HG02943 (cell line): ENCODE measurements around the gene C4orf50.

Experiments used
- ATAC-seq: cut with Tn5 transposase; IDR thresholded peaks from one replicate; pipeline ENCODE4 v1.9.1; 2021; ENCODE audit warnings: mild to moderate bottlenecking, low read depth, moderate library complexity; ENCODE audit not compliant: unreplicated experiment

The C4orf50 gene

DNA sequence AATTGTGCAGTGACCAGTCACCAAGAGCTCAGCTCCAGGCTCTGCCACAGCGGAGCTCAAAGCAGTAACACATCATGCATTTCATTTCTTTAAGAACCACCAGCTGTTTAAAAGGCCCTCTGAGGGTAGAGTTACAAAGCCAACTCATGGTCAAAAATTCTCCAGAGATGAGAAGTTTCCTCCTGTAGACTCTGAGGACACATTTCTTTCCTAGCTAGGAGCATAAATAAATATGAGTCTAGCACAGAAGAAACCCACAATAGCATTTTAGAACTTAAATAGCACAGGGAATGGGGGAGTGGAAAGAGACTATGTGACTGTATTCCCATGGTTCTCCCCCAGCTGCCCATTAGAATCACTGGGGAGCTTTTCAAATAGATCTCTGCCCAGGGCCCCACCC lies 118.8 kb downstream of the C4orf50 start:
- no peak for ATAC-seq

DNA sequence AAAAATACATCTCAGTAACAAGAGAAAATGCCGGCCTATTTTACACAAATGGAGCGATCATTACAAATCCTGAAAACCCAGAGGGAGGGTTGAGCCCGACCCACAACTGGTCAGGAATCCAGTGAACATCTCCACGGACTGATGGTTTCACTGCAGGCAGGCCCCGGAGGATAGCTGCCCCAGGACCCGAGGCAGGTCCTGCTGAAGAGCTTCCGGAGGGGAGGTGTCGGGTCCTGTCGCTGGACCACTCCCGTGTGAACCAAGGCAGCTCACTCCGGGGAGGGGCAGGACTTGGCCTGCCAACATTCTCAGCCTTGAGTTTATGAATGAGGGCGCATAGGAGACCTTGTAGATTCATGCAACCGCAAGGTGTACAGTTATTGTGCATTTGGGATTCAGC lies 120.6 kb downstream of the C4orf50 start:
- ATAC-seq: no peak

DNA sequence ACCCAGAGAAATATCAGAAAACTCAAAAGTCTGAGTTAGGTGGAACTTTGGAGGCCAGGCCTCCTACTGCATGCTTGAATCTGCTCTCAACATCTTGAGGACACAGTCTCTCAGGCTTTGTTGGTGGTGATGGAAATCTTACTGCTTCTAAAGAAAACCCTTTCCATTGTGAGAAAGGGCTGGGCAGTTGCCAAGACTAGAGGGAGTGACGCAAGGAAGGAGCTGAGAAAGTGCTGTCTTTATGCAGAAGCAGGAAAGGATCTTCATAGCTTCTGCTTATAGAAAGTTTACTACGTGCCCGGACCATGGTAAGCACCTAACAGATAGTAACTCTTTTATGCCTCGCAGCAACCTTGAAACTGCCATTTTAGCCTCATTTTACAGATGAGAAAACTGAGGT lies 122.9 kb downstream of the C4orf50 start:
- ATAC-seq: no peak

DNA sequence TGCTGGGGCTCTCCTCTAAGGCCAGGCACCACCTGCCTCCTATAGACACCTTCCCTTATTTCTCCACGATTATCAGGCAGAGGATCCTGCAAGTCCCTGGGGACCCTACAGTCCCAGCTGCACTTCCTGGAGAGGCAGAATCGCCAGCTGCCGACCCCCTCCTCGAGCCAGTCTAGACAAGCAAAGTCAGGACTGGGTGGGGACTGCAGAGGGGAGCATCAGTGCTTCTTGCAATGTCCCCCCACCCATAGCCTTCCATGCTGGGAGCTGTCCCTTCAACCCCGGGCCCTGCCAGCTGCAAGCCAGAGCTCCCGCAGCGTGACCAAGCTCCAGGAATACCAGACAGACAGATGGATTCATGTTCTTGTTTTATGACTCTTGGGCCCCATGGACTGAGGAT lies 124.0 kb downstream of the C4orf50 start:
- no peak for ATAC-seq

DNA sequence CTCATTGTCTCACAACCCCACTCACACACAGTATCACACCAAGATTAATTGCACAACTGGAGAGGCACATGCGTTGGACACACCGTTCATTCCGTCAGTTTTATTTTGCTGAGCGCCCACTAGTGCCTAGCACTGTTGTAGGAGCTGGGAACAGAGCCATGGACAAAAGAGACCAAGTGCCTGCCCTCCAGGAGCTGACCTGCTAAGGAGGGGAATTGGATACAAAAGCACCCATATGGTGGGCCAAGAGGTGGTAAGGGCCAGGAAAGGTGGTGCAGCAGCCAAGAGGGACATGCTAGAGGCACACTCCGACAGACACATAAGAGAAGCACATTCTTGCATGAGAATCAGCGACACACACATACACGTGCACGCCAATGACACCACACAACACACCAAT lies 124.6 kb downstream of the C4orf50 start:
- no peak for ATAC-seq

DNA sequence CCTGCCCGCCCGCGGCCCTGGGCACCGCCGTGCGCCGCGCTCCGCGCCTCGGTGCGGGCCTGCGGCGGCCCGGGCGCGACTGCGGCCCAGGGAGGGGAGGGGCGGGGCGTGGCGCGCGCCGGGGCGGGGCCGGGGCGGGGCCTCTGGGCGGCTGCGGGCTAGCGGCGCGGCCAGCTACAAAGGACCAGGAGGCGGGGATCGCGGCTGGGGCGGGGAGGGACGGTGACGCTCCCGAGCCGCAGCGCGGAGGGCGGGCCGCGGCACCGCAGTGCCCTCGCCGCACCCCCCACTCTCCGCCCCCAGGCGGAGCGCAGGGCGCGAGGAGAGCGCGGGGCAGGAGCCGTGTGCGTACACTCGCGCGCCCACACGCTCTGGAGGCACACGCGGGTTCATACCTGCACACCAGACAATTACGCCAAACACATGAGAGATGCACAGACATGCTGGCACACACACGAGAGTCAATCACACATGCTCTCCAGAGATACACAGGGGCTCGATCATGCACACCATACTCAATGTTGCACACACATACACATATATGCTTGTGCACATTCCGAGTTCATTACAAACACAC lies 125.1 kb downstream of the C4orf50 start, which contains the start of gene CRMP1:
Gene CRMP1 (minus strand): TSS at position 83 of the 577 bp plus-strand sequence. CDS start 117 bp downstream, outside the sequence.
- no peak for ATAC-seq

DNA sequence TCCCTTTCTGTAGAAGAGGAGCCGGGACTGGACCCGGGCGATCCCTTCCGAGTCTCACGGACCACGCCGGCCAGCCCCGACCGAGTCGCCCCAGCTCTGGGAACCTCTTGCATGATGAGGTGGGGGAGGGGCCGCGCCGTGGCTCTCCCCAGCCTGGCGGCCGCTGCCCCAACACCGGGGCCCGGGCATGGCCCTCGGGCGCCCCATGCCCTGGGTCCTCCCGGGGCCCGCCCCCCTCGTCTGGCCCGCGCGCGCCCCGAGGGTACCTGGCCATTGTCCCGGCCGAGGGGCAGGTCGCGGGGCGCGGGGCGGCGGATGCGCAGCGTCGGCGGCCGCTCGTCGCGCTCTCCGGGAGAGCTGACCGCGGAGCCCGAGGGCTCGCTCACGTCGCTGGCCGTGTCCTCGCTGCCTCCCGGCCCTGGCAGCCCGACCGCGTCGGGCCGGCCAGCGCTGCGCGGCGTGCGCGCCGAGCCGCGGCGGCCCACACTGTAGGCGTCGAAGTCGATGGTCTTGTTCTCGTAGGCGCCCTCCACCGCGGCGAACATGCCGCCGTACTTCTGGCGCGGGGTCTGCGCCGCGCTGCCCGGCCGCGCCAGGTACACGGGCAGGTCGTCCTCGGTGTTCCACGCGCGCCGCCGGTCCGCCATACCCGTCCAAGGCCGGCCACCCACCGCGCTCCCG lies 125.8 kb downstream of the C4orf50 start:
- no peak for ATAC-seq

DNA sequence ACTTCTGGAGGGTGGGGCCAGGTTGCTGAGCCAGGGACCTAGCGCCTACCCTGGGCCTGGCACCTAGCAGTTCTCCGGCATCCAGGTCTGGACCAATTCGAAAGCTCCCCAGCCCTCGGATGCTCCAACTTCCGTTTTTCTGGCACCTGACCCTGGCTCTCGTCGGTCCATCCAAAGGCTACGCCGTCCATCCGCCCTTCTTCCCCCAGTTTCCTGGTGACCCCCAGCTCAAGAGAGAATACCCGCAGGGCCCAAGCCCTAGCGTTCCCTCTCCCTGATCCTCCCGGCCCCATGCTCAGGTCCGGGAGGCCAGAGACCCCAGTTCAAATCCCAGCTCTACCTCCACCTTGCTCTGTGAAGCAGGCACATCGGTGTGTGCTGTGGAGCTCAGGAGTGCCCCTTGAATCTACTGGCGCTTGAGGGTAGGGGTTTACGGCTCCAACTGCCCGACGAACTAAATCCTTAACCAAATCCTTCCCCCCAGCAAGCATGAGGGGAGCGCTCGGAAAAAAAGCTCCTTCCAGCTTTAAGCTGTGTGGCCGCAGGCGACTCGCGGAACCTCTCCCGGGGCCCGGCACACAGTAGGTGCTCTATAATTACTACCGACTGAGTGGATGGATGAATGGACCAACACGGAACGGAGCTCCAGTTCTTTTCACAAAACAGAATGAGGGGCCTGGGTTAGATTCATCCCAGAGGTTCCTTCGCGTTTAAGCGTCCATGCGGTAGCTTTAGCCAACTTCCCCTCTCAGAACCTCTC lies 126.5 kb downstream of the C4orf50 start:
- no peak for ATAC-seq

DNA sequence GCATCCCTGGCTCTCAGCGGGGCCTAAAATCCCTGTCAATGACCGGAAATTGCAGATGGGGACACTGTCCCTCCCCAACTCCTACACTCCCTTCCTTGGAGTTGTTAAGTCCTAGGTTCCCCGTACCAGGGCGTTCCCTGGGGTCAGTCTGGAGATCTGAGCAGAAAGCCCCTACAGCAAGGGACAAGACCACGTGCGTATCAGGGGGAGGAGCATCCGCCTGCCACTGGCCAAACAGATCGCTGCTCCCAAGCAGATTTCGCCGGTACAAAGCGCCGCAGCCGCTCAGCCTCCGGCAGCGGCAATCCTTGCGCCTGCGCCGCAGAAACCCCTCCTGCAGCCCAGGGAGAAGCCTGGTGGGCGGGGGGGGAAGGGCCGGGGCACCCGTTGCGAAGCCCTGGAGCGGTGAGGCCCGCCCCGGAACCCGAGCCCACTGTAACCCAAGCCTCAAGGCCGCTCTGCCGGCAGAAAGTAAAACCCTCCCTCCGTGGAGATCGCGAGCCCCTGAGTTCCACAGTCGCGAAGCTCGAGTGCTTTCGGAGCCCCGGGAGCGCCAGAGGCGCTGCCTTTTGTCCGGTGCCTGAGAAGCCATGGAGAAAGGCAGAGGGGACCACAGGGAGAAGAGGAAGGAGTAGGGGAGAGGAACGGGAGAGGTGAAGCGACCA lies 128.0 kb downstream of the C4orf50 start:
- ATAC-seq: no peak

DNA sequence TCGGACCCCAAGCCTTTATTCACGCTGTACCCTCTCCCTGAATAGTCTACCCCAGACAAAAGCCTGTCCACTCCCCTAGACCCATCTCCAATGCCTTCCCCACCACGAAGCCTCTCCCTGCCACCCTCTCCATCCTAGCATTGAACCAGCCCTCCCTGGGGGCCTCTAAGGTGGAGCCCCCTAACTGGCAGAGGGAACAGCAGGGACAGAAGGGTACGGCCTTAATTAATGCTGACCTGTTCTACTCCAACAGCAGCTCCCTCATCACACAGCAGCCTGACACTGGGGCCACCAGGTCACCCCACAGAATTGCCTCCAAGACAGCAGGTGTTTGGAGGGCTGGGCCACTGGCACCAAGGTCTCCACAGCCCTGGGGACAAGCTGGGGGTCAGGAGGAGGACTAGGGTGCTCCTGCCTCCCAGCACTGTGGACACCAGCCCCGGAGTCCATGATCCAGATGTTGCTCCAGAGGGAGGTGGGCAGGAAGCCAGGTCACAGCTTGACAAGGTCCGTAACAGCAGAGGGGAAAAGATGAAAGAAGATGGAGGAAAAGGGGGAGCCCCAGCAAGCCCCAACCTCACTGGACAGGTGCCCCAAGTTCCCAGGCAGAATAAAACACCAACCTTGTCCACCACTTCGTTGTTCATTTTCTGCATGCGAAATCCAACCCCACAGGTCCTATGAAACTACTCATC lies 129.1 kb downstream of the C4orf50 start:
- ATAC-seq: no peak

DNA sequence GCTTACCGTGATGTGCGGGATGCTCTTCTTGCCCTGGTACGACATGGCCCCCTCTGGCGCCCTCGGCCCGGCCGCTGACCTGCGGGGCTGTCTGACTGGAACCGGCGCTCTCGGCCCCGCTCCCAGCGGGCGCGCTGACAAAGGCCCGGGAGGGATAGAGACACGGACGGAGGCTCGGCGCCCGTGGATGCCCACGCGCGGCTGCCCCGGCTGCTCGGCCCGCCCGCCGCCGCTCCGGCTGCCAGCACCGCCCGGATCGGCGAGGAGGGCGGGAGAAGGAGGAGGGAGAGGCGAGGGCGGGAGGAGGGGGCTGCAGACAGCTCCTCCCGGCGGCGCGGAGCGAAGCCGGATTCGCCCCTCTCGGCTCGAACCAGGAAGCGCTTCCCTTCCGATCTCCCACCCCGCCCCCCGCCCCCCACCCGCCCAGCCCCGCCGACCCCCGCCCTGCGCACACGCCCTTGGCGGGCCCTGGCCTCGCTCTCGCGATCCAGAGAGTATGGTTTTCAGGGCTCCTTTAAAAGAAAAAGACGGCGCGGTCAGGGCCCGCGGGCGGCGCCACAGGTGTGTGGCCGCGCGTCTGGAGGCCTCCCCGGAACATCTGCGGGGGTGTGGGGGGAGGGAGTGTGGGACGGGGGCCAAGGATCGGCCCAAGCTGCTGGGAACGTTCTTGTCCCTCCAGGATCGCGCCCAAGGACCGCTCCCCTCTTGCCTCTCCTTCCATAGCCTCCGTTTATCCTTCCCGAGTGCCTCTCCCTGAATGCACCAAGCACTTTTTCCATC lies 129.8 kb downstream of the C4orf50 start:
- no peak for ATAC-seq

DNA sequence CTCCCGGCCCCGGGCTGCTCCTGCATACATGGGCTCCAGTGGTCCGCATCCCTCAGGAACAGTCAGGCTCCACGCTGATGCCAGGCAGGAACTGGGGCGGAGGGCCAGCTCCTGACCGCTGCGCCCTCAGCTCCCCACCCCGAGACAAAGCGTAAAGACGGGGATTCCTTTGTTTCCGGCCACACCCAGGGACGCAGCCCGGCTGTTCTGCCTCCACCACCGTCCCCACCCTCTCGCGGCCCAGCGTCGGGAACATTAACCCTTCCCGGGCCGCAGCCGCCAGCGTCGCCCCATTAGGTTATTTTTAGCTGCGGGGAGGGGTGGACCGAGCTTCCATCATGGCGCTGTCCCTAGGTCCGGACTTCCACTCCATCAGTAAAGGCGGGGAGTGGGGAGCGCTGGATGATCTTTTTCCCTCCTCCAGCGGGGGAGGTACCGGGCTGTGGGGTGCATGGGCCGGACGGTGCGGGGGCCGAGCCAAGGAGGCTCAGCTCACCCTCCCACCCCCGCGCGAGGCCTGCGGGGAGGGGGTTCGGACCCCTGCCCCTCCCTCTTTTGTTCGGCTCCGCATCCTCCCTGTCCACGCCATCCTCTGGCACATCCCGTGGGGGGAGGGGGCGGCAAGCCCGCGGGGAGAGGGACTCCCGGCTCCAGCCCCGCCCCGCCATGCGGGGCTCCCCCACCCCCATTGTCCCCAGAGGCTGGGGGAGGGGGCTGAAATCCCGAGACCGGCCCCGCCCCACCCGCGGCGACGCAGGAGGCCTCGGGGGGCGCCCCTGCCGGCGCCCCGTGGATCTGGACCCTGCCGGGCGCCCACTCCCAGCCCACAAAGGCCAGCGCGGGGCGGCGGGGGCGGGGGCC lies 130.6 kb downstream of the C4orf50 start:
- no peak for ATAC-seq

DNA sequence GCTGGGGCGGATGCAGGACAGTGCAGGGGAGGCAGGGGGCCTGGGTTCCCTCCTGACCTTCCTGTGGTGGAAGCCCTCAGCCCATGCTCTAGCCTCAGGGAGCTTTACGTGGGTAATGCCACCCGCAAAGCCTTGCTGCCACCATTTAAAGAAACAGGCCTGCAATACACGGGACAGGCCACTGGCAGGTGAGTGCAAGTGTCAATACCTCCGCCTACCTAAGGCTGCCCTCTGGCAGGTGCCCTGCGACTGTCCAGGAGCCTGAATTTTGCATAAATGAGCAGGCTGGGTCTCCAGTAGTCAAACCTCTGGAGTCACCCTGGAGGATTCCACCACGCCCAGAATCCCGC lies 131.2 kb downstream of the C4orf50 start:
- ATAC-seq: no peak

DNA sequence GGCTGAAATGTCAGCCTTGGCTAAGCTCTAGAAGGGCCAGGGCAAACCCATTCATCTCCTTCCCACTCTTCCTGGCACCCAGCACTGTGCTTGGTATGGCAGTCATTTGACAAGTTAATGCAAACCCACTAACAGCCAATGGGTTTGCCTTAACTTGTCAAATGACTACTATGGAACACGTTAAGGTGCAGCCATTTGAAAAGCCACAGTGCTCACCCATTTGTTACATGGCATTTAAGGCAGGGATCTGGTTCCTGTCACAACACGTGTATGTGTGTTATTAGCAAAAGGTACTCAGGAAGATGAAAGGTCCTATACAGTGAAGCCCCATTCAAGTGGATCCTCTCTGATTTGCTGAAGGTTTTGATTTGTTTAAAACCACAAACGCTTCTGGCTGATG lies 132.5 kb downstream of the C4orf50 start:
- ATAC-seq: no peak

DNA sequence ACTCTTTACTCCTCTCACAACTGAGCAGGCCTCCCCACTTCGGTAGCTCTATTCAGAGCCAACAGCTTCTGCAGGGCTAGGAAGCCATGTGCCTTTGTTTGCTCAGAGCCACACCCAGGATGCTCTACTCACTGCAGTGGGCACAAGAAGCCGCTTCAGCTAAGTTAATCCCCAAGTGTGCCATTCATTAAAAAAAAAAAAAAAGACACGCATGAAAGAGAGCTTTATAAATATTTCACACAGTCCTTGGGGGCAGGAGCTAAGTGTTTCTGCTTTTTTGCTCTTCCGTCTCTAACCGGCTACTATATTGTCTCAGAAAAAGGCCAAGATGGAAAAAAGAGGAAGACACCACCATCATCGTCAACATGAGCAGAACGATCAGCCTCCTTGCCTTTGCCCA lies 133.4 kb downstream of the C4orf50 start:
- no peak for ATAC-seq

DNA sequence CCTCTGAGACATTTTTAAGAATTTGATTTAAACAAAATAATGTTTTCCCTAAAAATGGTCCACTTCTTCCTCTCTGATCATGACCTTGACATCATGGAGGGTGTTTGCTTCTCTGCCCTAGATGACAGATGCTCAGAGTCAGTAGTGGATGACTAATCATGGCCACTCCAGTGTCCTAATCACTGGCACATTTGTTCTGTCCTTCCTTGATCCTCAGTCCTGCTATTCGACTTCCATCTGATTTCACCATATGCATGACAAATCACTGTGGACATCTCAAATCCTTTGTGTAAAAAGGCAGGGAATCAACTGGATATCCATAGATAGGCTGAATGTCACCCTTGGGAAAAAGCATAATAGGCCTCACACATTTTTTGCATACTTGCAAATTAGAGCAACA lies 134.3 kb downstream of the C4orf50 start:
- ATAC-seq: no peak

DNA sequence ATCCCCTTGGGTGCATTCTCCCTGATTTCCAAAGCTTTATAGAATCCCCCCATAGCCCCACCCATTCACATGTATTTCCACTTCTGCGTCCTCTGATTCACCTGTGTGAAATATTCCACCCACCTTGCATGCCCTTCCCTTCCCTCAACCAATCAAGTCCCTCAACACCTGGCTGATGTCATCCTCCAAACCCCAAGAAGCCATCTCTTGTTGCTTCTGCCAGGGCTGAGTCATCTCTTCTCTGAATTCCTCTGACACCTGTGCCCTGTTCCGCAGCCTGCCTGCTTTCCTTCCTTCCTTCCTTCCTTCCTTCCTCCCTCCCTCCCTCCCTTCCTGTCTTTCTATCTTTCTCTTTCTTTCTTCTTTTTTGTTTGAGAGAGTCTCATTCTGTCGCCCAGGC lies 135.3 kb downstream of the C4orf50 start:
- ATAC-seq: no peak

DNA sequence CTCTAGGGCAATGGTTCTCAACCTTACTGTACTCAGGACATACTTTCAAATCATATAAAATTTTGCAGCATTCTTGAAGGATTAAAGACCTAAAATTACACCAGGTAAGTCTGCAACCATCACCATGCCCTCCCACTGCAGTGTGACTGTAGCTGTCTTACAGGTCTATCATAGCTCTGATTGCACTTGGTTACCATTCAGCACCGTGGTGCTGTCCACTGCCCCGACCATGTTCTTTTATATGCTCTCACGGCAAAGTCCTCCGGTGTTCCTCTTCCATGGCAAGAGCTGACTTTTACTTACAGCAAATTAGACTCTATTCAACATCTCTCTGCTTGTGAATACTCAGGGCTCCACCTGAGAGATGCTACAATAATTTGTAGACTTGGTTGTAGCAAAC lies 136.9 kb downstream of the C4orf50 start:
- ATAC-seq: no peak

DNA sequence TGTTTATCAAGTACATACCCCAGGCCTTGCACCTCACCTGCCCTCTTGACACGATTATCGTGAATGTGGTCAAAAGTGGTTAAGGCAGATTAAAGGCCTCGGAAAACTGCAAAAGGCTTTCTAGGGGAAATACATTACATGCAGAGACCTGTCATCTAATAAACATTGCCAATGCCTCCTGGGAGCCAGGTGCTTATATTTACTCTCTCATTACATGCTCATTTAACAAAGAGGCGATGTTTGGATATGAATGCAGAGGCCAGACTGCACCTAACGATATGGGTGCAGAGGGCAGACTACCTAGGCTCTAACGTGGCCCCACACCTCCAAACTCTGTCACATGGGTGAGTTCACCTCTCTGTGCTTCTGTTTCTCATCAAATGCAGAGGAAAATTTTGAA lies 139.9 kb downstream of the C4orf50 start:
- ATAC-seq: no peak
